Keratinocyte (primary cell): ENCODE measurements around the gene TOX2. TPM values are rescaled to one million over a fixed set of nuclear protein-coding genes. Genes with fewer than 3 reads are reported as not detected.

Source experiments
- DNase-seq: peaks from one replicate; pipeline ENCODE4 v3.0.0-alpha.2; 2011; ENCODE audit warnings: low read depth, missing footprints, low spot score
- FAIRE-seq: peaks from 2 replicates; lab custom pipeline; 2011; peaks lifted over from hg19 to GRCh38; lab: Jason Lieb, UNC
- H2AFZ ChIP-seq: 2 replicates; pipeline ENCODE4 v1.6.0; 2012; ENCODE audit warnings: low read length, control low read depth, inconsistent platforms; ENCODE audit not compliant: control insufficient read depth
- H3K27ac ChIP-seq: 2 replicates; pipeline ENCODE4 v1.5.1; 2011; ENCODE audit warnings: low read length; ENCODE audit not compliant: control insufficient read depth, insufficient read depth
- H3K27me3 ChIP-seq: 3 replicates; pipeline ENCODE4 v1.6.0; 2011; ENCODE audit warnings: low read length; ENCODE audit not compliant: control insufficient read depth, insufficient read depth; ENCODE audit errors: extremely low read depth
- H3K36me3 ChIP-seq, 2 experiments: 2 replicates in 1 of 2; 3 replicates in 1 of 2; pipeline ENCODE4 v1.5.1; 2011; ENCODE audit warnings: low read length in 2 of 2, mild to moderate bottlenecking in 1 of 2; ENCODE audit not compliant: control insufficient read depth in 2 of 2, insufficient read depth in 2 of 2; ENCODE audit errors: extremely low read depth in 1 of 2
- H3K4me1 ChIP-seq: 3 replicates; pipeline ENCODE4 v1.5.1; 2011; ENCODE audit warnings: low read length; ENCODE audit not compliant: control insufficient read depth, insufficient read depth; ENCODE audit errors: extremely low read depth
- H3K4me2 ChIP-seq: 3 replicates; pipeline ENCODE4 v1.6.0; 2011; ENCODE audit warnings: low read depth, low read length; ENCODE audit not compliant: control insufficient read depth, insufficient read depth; ENCODE audit errors: extremely low read depth
- H3K4me3 ChIP-seq, 3 experiments: fragments of 200-600 bp in 1 of 3; sonication (generic) in 1 of 3; 2 replicates in 2 of 3; 3 replicates in 1 of 3; pipeline ENCODE4 v1.5.1; 2011 to 2016; ENCODE audit warnings: low read length in 3 of 3, mild to moderate bottlenecking in 3 of 3, control low read depth in 2 of 3, inconsistent platforms in 1 of 3, low read depth in 1 of 3, mixed read lengths in 1 of 3, mixed run types in 1 of 3, moderate library complexity in 1 of 3; ENCODE audit not compliant: control insufficient read depth in 2 of 3, insufficient read depth in 2 of 3; ENCODE audit errors: extremely low read depth in 1 of 3
- H3K79me2 ChIP-seq: 2 replicates; pipeline ENCODE4 v1.6.0; 2012; ENCODE audit warnings: low read length; ENCODE audit not compliant: control insufficient read depth, insufficient read depth
- H3K9ac ChIP-seq: 3 replicates; pipeline ENCODE4 v1.6.0; 2011; ENCODE audit warnings: low read length; ENCODE audit not compliant: control insufficient read depth, insufficient read depth; ENCODE audit errors: extremely low read depth
- H3K9me1 ChIP-seq: 3 replicates; pipeline ENCODE4 v1.6.0; 2011; ENCODE audit warnings: low read length; ENCODE audit not compliant: control insufficient read depth, insufficient read depth; ENCODE audit errors: extremely low read depth
- H3K9me3 ChIP-seq: 2 replicates; pipeline ENCODE4 v1.5.1; 2012; ENCODE audit warnings: low read depth, low read length; ENCODE audit not compliant: control insufficient read depth
- H4K20me1 ChIP-seq: 3 replicates; pipeline ENCODE4 v1.6.0; 2011; ENCODE audit warnings: low read length; ENCODE audit not compliant: control insufficient read depth, insufficient read depth; ENCODE audit errors: extremely low read depth
- EZH2 ChIP-seq: IDR thresholded peaks from one replicate; pipeline ENCODE4 v1.6.1; 2012; ENCODE audit warnings: inconsistent platforms, mild to moderate bottlenecking, low read length, moderate library complexity
- dilution Hi-C: fragments of 300-500 bp; cut with MboI; formaldehyde crosslinking; loops from one replicate; pipeline ENCODE4 v1.7.0; 2020; ENCODE audit warnings: low sequenced_read_pairs; ENCODE audit not compliant: extremely low pct_ligation_motif_present
- polyA plus RNA-seq, 5 experiments: library from polyadenylated mRNA; depleted of rRNA in 3 of 5; stranded (reverse) in 3 of 5; stranded (forward) in 1 of 5; unstranded in 1 of 5; fragments of >200 nt; gene quantifications; 1 replicate in 1 of 5; 2 replicates in 3 of 5; 3 replicates in 1 of 5; pipeline versions ENCODE4 v1.2.1 to v1.2.3, GENCODE V29; 2011 to 2012; ENCODE audit warnings: missing spikeins in 2 of 5, low read depth in 1 of 5, low replicate concordance in 1 of 5
- TF ChIP-seq, protein P1 (sequence below), 3 experiments: IDR thresholded peaks in 1 of 3; conservative IDR thresholded peaks in 1 of 3; optimal IDR thresholded peaks in 1 of 3; 2 replicates in 2 of 3; 3 replicates in 1 of 3; pipeline versions ENCODE3 to v1.5.1; 2011; ENCODE audit warnings: low read length in 3 of 3, mild to moderate bottlenecking in 3 of 3, moderate library complexity in 2 of 3, control low read depth in 1 of 3, inconsistent platforms in 1 of 3; ENCODE audit not compliant: insufficient read depth in 2 of 3; ENCODE audit errors: extremely low read depth in 1 of 3

Gene TOX2
- polyA plus RNA-seq, 1 donor (not counting 4 experiments of a cell fraction or from before 2014, with no cell fraction given): 0.20 TPM

DNA sequence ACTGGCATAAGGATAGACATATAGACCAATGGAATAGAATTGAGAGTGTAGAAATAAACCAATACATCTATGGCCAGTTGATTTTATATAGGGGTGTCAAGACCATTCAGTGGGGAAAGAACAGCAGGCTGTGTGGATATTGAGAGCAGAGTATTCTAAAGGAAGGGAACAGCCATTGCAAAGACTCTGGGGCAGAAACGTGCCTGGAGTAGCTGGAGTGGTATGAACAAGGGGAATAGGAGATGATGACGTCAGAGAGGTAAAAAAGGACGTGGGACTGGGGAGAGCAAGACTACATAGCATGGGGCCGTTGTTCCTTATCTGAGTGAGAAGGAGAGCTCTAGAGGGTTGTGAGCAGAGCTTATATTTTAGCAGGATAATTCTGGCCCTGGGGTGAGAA, 85.2 kb downstream of the TOX2 start:
- DNase-seq (no peak), FAIRE-seq (no peak)
- no peaks in the 10 kb centered on the region for H3K4me1 ChIP-seq
- no peak overlapping the region for H3K27ac ChIP-seq
- peaks cover 16% of the 10 kb centered on the region for H3K27me3 ChIP-seq
- no peak overlapping the region for H3K9ac ChIP-seq
- no peaks in the 10 kb centered on the region for H3K79me2 ChIP-seq
- H4K20me1 ChIP-seq: no peaks in the 10 kb centered on the region
- no peak overlapping the region for H3K4me2 ChIP-seq
- no peaks in the 10 kb centered on the region for H3K36me3 ChIP-seq
- dilution Hi-C loops: no loop called here
- H3K9me3 ChIP-seq: no peaks in the 10 kb centered on the region
- H3K4me3 ChIP-seq: no peak overlapping the region
- TF ChIP-seq EZH2: no peak
- TF ChIP-seq, protein P1, sequence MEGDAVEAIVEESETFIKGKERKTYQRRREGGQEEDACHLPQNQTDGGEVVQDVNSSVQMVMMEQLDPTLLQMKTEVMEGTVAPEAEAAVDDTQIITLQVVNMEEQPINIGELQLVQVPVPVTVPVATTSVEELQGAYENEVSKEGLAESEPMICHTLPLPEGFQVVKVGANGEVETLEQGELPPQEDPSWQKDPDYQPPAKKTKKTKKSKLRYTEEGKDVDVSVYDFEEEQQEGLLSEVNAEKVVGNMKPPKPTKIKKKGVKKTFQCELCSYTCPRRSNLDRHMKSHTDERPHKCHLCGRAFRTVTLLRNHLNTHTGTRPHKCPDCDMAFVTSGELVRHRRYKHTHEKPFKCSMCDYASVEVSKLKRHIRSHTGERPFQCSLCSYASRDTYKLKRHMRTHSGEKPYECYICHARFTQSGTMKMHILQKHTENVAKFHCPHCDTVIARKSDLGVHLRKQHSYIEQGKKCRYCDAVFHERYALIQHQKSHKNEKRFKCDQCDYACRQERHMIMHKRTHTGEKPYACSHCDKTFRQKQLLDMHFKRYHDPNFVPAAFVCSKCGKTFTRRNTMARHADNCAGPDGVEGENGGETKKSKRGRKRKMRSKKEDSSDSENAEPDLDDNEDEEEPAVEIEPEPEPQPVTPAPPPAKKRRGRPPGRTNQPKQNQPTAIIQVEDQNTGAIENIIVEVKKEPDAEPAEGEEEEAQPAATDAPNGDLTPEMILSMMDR (optimal IDR thresholded peaks at IDR 0.05 in 1 of 3, IDR thresholded peaks at IDR 0.05 in 1 of 3, conservative IDR thresholded peaks at IDR 0.05 in 1 of 3; ENCODE audit: extremely low read depth in 1 of 3, insufficient read depth in 2 of 3, low read length in 3 of 3): no peak
- no peak overlapping the region for H2AFZ ChIP-seq
- no peaks in the 10 kb centered on the region for H3K9me1 ChIP-seq

DNA sequence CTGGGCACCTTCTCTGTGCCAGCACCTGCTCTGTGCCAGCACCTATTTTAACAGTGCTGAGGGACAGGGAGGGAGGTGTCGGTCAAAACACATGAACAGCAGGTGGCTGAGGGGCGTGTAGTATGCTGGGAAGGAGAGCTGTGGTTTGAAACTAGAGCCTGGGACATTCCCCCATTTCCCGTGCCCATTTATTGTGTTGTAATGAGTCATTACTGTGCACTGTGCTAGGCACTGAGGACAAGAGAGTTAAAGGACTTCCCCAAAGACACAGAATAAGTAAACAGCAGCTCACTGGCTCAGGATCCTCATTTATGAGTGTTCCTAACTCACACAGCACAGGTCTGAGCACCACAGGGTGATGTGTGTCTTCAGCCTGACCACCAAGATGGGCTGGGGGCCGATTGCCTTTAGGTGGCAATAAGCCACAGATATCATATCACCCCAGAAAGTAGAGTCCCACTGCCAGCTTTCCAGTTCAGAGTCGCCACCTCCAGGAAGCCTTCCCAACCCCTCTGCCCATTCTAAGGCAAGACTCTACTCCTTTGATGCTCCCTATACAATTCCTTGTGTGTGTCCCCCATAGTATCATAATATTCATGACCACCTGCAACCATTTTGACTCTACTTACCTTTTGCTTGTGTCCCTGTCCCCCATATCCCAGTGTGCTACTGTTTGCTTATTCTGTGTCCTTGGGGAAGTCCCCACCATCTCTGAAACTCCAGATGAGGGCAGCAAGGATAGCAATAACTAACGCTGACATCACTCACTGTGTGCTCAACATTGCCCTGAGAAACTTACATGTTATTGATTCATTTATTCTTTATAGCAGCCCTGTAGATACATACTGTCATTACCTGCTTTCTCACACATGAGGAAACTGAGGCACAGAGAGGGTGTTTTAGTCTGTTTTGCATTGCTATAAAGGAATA, 87.3 kb downstream of the TOX2 start:
- no peak overlapping the region for H3K9ac ChIP-seq
- no peaks in the 10 kb centered on the region for H3K9me3 ChIP-seq
- H3K4me3 ChIP-seq: no peak overlapping the region
- H3K4me2 ChIP-seq: no peak overlapping the region
- peaks cover 16% of the 10 kb centered on the region for H3K27me3 ChIP-seq
- H3K27ac ChIP-seq: no peak overlapping the region
- H3K9me1 ChIP-seq: no peaks in the 10 kb centered on the region
- no peak overlapping the region for H2AFZ ChIP-seq
- no peaks in the 10 kb centered on the region for H3K4me1 ChIP-seq
- dilution Hi-C loops: no loop called here
- no peak for TF ChIP-seq EZH2
- TF ChIP-seq, protein P1 (optimal IDR thresholded peaks at IDR 0.05 in 1 of 3, IDR thresholded peaks at IDR 0.05 in 1 of 3, conservative IDR thresholded peaks at IDR 0.05 in 1 of 3; ENCODE audit: extremely low read depth in 1 of 3, insufficient read depth in 2 of 3, low read length in 3 of 3): no peak
- FAIRE-seq: no peak
- no peak for DNase-seq
- H3K36me3 ChIP-seq: no peaks in the 10 kb centered on the region
- no peaks in the 10 kb centered on the region for H3K79me2 ChIP-seq
- H4K20me1 ChIP-seq: no peaks in the 10 kb centered on the region
